ENCODE results near the gene ORC4.

Gene ORC4

GRCh38 chr2:147939313-147939712, 81.2 kb downstream of the ORC4 start:
- in situ Hi-C loops (cut with MboI; ENCODE audit: low sequenced_read_pairs), result no loop called here

GRCh38 chr2:147937744-147938349, 82.7 kb downstream of the ORC4 start:
- in situ Hi-C loops (cut with MboI; ENCODE audit: low sequenced_read_pairs), result no loop called here

GRCh38 chr2:147934881-147935620, 85.5 kb downstream of the ORC4 start:
- in situ Hi-C loops (cut with MboI; ENCODE audit: low sequenced_read_pairs), result no loop called here

- in situ Hi-C loops (cut with MboI; ENCODE audit: low sequenced_read_pairs), result no loop called here
These were observed 86.6 kb downstream of the ORC4 start for GRCh38 chr2:147933931-147934330.

- in situ Hi-C loops (cut with MboI; ENCODE audit: low sequenced_read_pairs), result no loop called here
These were observed 93.4 kb downstream of the ORC4 start for GRCh38 chr2:147927053-147927588.

- in situ Hi-C loops (cut with MboI; ENCODE audit: low sequenced_read_pairs), result no loop called here
These were observed 94.7 kb downstream of the ORC4 start for GRCh38 chr2:147925886-147926285.

- in situ Hi-C loops (cut with MboI; ENCODE audit: low sequenced_read_pairs), result loop anchor here (25.0 kb wide), 1 partner anchor 862 kb away; no protein-coding TSS in a partner anchor
These were observed 95.9 kb downstream of the ORC4 start for GRCh38 chr2:147924647-147925046.

GRCh38 chr2:147923846-147924245, 96.7 kb downstream of the ORC4 start:
- in situ Hi-C loops (cut with MboI; ENCODE audit: low sequenced_read_pairs), result loop anchor here (25.0 kb wide), 1 partner anchor 862 kb away; no protein-coding TSS in a partner anchor

GRCh38 chr2:147917161-147917560, 103.4 kb downstream of the ORC4 start:
- in situ Hi-C loops (cut with MboI; ENCODE audit: low sequenced_read_pairs), result loop anchor here (25.0 kb wide), 1 partner anchor 855 kb away; no protein-coding TSS in a partner anchor

GRCh38 chr2:147916723-147917122, 103.8 kb downstream of the ORC4 start:
- in situ Hi-C loops (cut with MboI; ENCODE audit: low sequenced_read_pairs), result loop anchor here (25.0 kb wide), 1 partner anchor 854 kb away; no protein-coding TSS in a partner anchor

- in situ Hi-C loops (cut with MboI; ENCODE audit: low sequenced_read_pairs), result loop anchor here (25.0 kb wide), 1 partner anchor 854 kb away; no protein-coding TSS in a partner anchor
These were observed 104.5 kb downstream of the ORC4 start for GRCh38 chr2:147916067-147916466.

- in situ Hi-C loops (cut with MboI; ENCODE audit: low sequenced_read_pairs), result loop anchor here (25.0 kb wide), 1 partner anchor 852 kb away; no protein-coding TSS in a partner anchor
These were observed 106.6 kb downstream of the ORC4 start for GRCh38 chr2:147913701-147914480.

- in situ Hi-C loops (cut with MboI; ENCODE audit: low sequenced_read_pairs), result loop anchor here (25.0 kb wide), 1 partner anchor 849 kb away; no protein-coding TSS in a partner anchor
These were observed 109.5 kb downstream of the ORC4 start for GRCh38 chr2:147910990-147911473.

- in situ Hi-C loops (cut with MboI; ENCODE audit: low sequenced_read_pairs), result loop anchor here (25.0 kb wide), 1 partner anchor 847 kb away; no protein-coding TSS in a partner anchor
These were observed 111.4 kb downstream of the ORC4 start for GRCh38 chr2:147909178-147909577.

GRCh38 chr2:147904051-147904450, 116.5 kb downstream of the ORC4 start:
- in situ Hi-C loops (cut with MboI; ENCODE audit: low sequenced_read_pairs), result loop anchor here (25.0 kb wide), 1 partner anchor 842 kb away; no protein-coding TSS in a partner anchor

GRCh38 chr2:147888680-147889079, 131.9 kb downstream of the ORC4 start:
- in situ Hi-C loops (cut with MboI; ENCODE audit: low sequenced_read_pairs), result no loop called here

GRCh38 chr2:147886136-147886535, 134.4 kb downstream of the ORC4 start:
- in situ Hi-C loops (cut with MboI; ENCODE audit: low sequenced_read_pairs), result no loop called here

- in situ Hi-C loops (cut with MboI; ENCODE audit: low sequenced_read_pairs), result no loop called here
These were observed 135.7 kb downstream of the ORC4 start for GRCh38 chr2:147884830-147885229.

GRCh38 chr2:147882631-147883030, 137.9 kb downstream of the ORC4 start:
- in situ Hi-C loops (cut with MboI; ENCODE audit: low sequenced_read_pairs), result no loop called here
